Skeletal muscle cell (primary cell): ENCODE results near the gene PHKA1.
"Not testable (repeated sequence)": the region's sequence is repeated elsewhere in the genome, so short reads cannot be mapped to it uniquely, and the experiment has no call there.

Experiments used
- DNase-seq: peaks from one replicate; pipeline ENCODE4 v3.0.0-alpha.2; 2010; ENCODE audit warnings: low read depth
- H3K4me3 ChIP-seq: 2 replicates; pipeline ENCODE4 v1.5.1; 2011; ENCODE audit warnings: low read depth, mild to moderate bottlenecking, control low read depth, low read length, moderate library complexity

The PHKA1 gene

GRCh38 chrX:72584163-72584562, 129.9 kb downstream of the PHKA1 start:
- DNase-seq, result no peak
- H3K4me3 ChIP-seq, result no peak overlapping the region

DNA sequence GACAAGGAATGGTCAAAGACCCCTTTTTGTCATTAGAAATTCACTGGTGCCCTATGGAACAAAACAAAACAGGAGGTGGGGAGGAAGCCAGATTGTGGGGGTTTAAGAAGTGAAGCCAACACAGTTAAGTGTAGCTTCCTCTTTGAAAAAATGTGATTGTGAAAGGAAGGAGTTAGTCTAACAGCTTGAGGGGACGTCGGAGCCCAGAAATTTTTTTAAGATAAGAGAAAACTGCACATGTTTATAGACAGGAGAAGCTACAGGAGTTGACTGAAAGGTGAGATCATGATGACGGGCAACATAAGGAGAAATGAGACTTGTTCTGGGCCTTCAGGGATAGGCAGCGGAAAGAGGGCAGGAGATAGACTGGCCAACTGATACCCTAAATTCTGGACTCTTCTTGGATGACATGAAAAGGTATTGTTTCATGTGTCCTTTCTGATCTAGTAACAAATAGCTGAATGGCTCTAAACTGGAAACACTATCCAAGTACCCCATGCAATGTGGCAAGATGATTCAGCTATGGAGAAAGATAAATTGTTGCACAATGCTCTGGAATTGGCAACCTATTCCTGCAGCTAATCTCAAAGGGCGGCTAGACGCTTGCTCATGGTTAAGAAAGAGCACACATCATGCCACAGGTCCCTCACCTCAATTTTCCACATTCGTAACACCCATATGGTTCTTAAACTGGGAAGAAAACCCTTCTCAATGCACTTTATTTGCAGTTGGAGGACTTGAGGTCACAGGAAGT, 137.8 kb downstream of the PHKA1 start:
- DNase-seq, result peak; percentile 51
- no peak overlapping the region for H3K4me3 ChIP-seq

GRCh38 chrX:72573158-72573511, 141.0 kb downstream of the PHKA1 start:
- DNase-seq, result no peak

DNA sequence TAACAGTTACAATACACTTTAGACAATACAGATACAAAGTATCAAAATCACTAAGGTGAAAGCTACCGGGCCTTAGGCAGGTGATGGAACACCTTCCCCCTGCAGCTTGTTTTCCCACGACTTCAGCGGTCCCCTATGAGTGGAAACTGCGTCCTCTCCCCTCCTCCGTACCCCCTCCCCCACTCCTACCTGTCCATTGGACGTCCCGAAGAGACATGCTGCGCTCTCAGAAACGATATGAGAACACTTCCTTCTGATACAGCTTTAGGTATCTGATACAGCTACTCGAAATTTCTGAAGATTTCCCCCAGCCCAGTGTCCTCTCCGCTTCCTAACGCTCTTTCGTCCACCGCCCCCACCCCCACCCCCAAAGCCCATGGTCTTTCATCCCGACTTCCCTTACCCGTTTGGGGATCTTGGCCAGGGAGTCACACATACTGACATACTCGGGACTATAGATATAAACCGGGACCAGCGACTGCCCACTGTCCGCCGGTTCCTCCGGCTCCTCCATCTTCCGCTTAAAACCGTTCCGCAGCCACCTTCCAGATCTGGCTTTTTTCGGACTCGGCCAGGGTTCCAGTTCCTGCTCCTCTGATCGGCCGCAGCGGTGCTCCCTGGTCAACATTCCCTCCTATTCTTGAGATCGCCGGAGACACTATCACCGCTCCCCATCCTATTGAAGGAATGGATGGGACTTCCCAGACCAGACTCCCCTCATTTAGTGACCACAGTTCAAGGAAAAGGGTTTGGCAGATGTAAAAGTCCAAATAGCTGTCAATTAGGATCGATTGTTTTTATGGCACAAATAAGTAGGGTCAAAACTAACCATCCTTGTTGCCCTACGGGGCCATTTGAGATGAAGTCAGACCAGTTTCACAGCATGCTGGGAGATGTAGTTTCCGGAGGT, 141.6 kb downstream of the PHKA1 start, which contains the start of gene HDAC8:
Gene HDAC8 (minus strand): TSS at position 596 of the 910 bp plus-strand sequence. CDS start 82 bp downstream, at position 514.
- H3K4me3 ChIP-seq, result peak within 1 kb of the TSS; percentile 70
- peak; percentile 53 for DNase-seq

More at GRCh38 chrX:72573158-72573511, 141.0 kb downstream of the PHKA1 start:
- H3K4me3 ChIP-seq, result peak overlapping the region; percentile 70

GRCh38 chrX:72569786-72570185, 144.3 kb downstream of the PHKA1 start:
- H3K4me3 ChIP-seq, result no peak overlapping the region
- DNase-seq, result peak; percentile 67

DNA sequence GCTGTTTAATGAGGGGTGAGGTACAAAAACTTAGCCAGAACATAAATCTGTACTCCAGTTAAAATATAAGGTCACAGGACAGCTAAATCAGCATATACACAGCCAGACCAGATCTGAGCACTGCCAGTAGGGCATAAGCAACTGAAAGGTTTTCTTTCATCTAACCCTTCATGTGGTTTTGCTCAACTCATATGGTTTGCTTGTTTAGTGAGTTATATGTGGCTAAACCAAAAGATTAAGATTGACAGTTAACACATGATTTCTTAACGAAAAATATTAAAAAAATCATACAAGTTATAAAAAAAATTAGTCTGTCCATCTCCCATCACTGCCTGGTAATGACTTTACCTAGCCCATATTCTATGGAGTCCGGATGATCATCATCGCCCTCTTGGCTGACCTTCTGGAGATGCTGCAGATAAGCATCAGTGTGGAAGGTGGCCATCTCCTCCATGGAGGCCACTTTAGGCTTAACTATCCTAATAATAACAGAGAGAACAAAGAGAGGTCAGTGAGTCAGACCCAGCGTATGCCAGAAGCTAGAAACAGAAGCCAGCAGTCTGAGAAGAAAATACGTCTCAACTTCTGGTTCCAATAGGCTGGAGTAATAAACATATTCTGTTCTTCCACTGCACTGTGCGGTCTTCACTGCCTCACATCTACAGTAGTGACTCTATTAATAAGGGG, 145.6 kb downstream of the PHKA1 start:
- H3K4me3 ChIP-seq, result no peak overlapping the region
- DNase-seq, result no peak

- DNase-seq, result no peak
- H3K4me3 ChIP-seq, result no peak overlapping the region
Measured at GRCh38 chrX:72566448-72566847, 147.7 kb downstream of the PHKA1 start.

- not testable (repeated sequence) for H3K4me3 ChIP-seq, DNase-seq
Measured at GRCh38 chrX:72559655-72560054, 154.5 kb downstream of the PHKA1 start.

GRCh38 chrX:72554448-72555140, 159.5 kb downstream of the PHKA1 start:
- no peak for DNase-seq
- no peak overlapping the region for H3K4me3 ChIP-seq

DNA sequence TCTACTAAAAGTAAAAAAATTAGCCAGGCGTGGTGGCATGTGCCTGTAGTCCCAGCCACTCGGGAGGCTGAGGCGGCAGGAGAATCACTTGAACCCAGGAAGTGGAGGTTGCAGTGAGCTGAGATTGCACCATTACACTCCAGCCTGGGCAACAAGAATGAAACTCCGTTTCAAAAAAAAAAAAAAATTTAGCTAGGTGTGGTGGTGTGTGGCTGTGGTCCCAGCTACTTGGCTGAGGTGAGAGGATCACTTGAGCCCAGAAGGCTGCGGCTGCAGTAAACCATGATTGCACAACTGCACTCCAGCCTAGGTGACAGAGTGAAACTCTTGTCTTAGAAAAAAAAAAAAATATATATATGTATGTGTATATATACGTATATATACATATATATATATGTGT, 161.7 kb downstream of the PHKA1 start:
- DNase-seq, result not testable (repeated sequence)

DNA sequence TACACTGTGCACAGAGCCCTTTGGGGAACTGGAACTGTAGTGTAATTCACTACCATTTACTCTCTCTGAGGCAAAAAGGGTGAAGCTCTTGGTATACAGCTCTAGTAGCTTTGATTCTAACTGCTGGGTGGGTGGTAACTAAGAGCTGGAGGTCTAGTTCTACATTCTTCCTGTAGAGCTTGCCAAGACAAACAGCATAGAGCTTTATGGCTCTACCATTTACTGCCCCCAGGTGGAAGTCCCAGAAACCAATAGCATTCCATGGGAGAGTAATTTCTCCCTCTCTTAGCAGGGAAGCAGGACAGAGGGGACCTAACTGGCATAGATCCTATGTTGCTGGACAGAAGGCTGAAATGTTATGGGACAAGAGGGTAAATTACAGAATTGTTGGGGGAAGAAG, 168.1 kb downstream of the PHKA1 start:
- DNase-seq, result no peak
- H3K4me3 ChIP-seq, result no peak overlapping the region

More for the DNA sequence above, 161.7 kb downstream of the PHKA1 start:
- not testable (repeated sequence) for H3K4me3 ChIP-seq

GRCh38 chrX:72540318-72540717, 173.8 kb downstream of the PHKA1 start:
- DNase-seq, result no peak
- H3K4me3 ChIP-seq, result no peak overlapping the region

- DNase-seq, result no peak
- H3K4me3 ChIP-seq, result no peak overlapping the region
Measured at GRCh38 chrX:72539822-72540221, 174.3 kb downstream of the PHKA1 start.

DNA sequence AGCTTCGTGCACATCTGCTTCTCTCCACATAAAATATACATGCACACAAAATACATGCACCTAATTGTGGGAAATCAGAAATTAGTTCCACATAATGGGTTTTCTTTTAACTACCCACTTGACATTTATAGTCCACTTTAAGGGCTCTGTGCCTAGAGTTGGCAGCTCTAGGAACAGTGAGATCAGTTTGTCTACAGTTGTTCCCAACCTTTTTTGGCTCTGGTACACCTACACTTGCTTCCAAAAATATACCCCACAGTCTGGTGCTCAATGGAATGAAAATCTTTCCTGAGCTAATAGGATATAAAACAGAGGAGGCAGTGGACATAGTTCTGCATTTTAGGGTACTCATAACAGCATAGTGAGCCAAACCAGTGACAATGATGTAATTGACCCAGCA, 177.6 kb downstream of the PHKA1 start:
- no peak overlapping the region for H3K4me3 ChIP-seq
- DNase-seq, result no peak

GRCh38 chrX:72532366-72532765, 181.7 kb downstream of the PHKA1 start:
- H3K4me3 ChIP-seq, result no peak overlapping the region
- no peak for DNase-seq
